Measurements from ENCODE around the gene PSMA3.
A peak's percentile ranks its signal among the peaks of the same experiment; 100 is the strongest.

DNA sequence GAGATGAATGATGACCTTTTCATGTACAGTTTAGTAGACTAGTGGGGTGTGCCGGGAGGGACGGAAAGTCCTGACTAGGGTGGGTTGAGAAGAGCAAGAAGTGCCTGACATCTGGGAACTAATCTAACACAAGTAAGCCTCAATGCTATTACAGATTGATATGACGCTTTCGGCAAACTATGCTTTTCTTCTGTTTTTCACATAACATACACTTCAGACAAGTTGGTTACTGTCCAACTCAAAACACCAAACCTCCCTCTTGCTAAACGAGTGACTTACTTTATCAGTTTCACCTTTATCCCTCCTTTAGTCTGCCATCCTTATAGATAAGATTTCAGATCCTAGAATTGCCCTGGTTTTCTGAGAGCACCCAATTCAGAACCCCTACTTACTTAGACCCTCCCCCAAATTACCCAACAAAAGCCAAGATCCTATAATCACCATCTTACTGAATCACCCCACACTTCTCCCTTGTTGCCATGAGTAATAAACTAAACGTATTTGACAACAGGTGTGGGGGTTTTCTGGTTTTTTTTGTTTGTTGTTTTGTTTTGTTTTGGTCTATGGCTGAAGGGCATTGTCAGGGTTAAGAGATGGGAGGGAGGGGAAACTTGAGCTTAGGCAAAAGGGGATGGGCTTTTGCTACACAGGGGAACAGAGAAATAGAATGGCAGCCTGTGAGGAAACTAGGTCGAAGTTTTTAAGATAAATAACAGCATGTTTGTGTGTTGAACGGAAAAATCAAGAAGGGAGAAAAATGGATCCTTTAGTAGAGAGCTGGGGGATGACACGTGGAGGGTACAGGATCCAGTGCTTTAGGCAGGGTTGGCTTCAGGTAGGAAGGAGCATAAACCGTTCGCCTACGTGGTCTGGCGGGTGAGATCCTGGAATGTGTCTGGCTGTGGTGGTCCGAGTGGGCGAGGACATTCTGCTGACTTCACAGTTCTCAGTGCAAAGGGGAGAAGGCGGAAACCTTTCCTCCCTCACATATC lies 6.1 kb upstream of the PSMA3 start:
- TF ChIP-seq, protein P1, sequence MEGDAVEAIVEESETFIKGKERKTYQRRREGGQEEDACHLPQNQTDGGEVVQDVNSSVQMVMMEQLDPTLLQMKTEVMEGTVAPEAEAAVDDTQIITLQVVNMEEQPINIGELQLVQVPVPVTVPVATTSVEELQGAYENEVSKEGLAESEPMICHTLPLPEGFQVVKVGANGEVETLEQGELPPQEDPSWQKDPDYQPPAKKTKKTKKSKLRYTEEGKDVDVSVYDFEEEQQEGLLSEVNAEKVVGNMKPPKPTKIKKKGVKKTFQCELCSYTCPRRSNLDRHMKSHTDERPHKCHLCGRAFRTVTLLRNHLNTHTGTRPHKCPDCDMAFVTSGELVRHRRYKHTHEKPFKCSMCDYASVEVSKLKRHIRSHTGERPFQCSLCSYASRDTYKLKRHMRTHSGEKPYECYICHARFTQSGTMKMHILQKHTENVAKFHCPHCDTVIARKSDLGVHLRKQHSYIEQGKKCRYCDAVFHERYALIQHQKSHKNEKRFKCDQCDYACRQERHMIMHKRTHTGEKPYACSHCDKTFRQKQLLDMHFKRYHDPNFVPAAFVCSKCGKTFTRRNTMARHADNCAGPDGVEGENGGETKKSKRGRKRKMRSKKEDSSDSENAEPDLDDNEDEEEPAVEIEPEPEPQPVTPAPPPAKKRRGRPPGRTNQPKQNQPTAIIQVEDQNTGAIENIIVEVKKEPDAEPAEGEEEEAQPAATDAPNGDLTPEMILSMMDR (IDR thresholded peaks at IDR 0.05): no peak
- TF ChIP-seq EP300 (IDR thresholded peaks at IDR 0.05) (no peak), POLR2A (IDR thresholded peaks at IDR 0.05) (no peak), POLR2AphosphoS5 (IDR thresholded peaks at IDR 0.05) (peak in 1 of 2 donors; percentile 19)

Measured in upper lobe of left lung (tissue), 4 donors.